Measurements from ENCODE around the gene ZNRF1. TPM values are rescaled to one million over a fixed set of nuclear protein-coding genes. Genes with fewer than 3 reads are reported as not detected.

The ZNRF1 gene
- total RNA-seq, 1 donor from 2014 or later: 7.9 TPM

DNA sequence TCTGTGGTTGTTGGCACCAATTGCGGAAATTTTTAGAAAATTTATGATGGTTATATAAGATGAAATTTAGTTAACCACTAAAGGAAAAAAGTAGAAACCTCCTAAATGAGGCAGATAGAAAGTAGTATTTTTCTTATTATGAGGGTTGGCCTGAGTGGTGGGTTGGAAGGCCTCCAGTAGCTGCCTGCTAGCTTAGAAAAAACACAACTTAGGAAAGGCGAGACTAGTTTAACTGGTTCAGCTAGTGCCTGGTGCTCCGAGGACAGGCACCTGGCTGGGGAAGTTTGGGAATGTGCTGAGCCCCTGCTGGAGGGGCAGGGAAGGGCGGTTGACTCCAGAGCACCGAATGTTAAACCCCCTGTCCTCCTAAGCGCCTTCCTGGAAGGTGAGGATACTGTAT lies 97.8 kb downstream of the ZNRF1 start:
- no peak for DNase-seq (ENCODE audit: low read depth in 2 of 2)

- DNase-seq (ENCODE audit: low read depth in 2 of 2): no peak
Observed at GRCh38 chr16:75097191-75097761, 98.5 kb downstream of the ZNRF1 start.

DNA sequence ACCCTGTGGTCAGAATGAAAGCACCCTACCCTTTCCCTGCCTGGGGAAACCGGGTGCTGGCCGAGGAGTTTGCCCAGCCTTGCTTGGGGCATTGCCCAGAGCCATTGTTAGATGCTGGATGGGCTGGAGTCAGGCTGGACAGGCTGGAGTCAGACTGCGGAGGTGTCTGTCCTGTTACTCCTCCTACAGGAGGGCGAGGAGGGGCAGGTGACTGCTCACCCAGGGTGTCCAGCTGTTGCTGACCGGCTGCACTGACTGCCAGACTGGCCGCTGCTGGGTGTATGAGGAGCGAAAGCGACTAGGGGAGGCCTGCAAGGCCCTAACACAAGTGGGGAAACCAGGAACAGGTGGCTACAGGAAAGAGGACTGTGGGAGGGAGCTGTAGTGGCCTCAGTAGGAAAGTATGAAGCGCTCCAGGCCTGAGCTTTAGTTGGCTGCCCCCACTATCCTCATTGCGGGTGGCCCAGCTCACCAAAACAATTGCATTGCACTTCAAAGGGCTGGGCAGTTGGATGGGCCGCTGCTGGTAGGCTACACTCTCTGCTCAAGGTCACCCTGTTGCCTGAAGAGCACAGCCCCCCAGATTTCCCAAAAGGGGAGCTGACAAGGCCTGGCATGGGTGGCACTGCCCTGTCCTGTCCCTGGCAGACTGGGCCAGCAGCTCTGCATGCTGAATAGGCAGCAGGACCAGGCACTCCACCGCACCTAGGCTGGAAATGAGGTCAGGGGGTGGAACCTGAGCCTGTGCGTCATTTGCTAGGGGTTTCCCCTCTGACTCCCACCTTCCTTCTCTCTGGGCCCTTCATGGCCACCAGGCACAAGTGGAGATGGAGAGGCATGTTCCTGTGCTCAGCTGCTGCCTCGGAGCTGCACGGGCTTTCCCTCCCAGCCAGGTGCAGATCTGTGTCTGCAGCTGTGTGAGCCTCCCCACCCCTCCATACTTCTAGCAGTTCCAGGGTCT lies 99.4 kb downstream of the ZNRF1 start:
- peak in 1 of 2 donors; percentile 55 for DNase-seq (ENCODE audit: low read depth in 2 of 2)

DNA sequence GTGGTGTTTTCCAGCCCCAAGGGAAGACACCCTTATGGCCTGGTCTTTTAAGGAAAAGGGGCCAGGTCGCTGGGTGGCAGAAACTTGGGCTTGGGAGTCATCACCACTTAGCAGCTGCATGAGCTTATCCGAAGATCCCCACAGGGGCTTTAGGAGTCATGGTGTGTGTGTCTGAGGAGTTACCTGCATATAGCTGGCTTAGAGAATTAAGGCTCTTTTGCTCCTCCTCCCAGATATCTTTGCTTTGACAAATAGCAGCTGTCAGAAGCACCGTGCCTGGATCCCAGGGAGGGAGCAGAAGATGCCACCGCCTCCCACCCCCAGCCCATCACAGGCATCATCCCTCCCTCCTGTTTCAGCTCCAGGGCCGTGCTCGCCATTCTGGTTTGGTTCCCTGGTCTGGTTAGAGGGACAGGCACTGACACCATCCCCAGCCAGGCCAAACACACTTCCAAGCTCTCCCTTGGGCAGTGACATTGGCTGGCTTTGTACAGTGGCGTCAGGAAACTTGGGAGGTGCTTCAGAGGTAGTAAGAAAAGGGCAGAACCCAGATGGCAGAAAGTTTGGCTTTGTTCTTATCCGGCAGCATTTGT lies 100.3 kb downstream of the ZNRF1 start:
- no peak for DNase-seq (ENCODE audit: low read depth in 2 of 2)

- DNase-seq (ENCODE audit: low read depth in 2 of 2): peak; percentile 38 to 54
Observed at GRCh38 chr16:75099738-75100602, 101.1 kb downstream of the ZNRF1 start.

DNA sequence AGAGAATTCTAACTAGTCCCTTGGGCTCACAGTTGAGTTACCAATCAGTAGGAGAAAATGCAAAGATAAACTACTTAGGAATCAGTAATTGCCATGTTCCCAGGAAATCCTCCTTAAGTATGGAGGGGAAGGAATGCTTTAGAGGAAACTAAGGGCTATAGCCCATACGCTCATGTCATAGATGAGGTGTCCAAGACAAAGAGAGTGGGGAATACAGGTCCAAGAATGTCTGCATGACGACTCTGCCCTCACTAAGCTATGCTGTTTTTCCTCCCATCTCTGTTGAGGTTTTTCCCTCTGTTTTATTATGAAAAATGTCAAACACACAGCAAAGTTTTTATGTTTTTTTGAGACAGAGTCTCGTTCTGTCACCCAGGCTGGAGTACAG lies 101.8 kb downstream of the ZNRF1 start:
- DNase-seq (ENCODE audit: low read depth in 2 of 2): no peak

DNA sequence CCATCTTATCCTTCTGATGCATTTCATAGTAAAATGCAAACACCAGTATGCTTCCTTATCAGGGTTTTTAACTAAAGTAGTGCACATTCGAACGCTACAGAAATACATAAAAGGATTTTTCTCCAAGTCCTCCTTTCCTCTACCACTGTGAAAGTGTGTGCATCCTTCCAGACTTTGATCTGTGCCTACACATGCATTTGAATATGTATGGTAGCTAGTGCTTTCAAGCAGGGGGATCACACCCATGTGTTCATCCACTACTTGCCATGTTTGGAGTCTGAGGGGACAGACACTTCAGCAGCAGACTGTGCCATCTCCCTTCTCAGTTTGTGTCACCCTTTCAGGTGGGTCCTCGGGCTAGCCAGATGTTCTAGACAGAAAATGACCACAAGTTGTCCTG lies 102.8 kb downstream of the ZNRF1 start:
- no peak for DNase-seq (ENCODE audit: low read depth in 2 of 2)

GRCh38 chr16:75102595-75102994 lies 103.8 kb downstream of the ZNRF1 start:
- DNase-seq (ENCODE audit: low read depth in 2 of 2): no peak

GRCh38 chr16:75103994-75104393 lies 105.2 kb downstream of the ZNRF1 start:
- DNase-seq (ENCODE audit: low read depth in 2 of 2): no peak

DNA sequence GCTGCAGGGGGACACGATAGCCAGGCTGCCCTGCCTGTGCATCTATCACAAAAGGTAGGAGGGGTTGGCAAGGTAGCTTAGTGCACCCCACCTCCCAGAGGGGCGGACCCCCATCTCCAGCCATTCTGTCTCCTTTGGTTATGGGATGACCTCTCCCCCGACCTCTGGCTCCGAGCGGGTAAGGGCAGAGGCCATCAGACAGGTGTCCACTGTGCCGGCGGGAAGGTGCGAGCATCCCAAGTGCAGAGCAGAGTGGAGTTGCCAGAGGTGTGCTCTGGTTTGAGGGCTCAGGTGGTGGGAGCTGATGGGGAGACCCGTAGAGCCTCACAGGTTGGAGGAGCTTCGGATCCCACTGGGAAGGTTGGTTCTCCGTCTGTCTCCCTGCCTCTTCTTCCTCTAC lies 106.0 kb downstream of the ZNRF1 start:
- no peak for DNase-seq (ENCODE audit: low read depth in 2 of 2)

GRCh38 chr16:75105306-75106061 lies 106.7 kb downstream of the ZNRF1 start:
- DNase-seq (ENCODE audit: low read depth in 2 of 2): peak in 1 of 2 donors; percentile 38

- DNase-seq (ENCODE audit: low read depth in 2 of 2): peak in 1 of 2 donors; percentile 35
Observed at GRCh38 chr16:75106351-75107274, 107.8 kb downstream of the ZNRF1 start.

DNA sequence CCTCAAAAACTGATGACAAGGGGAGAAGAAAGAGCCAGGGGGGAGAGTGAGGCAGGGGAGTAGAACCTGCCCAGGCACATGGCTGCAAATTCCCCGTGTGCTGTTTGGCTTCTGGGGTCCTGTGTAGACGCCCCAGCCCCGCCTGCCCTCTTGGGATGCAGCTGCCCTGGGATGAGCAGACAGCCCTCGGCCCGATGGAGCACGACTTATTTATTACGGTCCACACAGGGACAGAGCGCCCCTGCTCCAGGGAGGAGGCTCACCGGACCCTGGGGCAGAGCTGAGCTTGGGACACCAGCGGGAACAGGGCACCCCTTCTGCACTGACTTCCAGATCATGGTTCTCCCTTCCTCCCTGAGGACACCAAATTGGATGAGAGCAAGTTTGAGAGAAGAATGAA lies 108.7 kb downstream of the ZNRF1 start:
- no peak for DNase-seq (ENCODE audit: low read depth in 2 of 2)

- peak in 1 of 2 donors; percentile 77 for DNase-seq (ENCODE audit: low read depth in 2 of 2)
Observed at GRCh38 chr16:75108792-75109731, 110.2 kb downstream of the ZNRF1 start.

DNA sequence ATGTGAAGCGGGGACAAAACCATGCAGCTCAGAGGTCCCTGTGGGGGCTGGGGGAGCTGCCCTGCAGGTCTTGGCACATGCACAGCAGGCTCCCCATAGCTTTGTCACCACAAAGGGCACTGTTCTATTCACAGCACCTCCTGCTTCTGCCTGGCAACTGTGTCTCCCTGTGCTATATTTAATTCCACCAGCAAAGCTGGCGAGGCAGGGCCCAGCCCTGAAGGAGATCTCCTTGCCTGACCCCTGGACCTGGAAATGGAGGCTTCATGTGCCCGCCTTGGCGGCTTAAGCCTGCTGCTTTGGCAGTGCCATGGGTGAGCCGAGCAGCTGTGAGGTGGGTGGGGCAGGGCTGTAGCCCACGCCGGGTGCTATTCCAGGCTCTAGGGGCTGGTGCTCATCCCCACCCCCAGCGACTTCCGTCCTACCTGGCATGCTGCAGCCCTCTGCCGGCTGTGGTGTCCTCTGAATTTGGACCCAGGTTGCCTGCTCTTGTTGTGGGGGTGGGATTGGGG lies 111.0 kb downstream of the ZNRF1 start:
- DNase-seq (ENCODE audit: low read depth in 2 of 2): no peak

- DNase-seq (ENCODE audit: low read depth in 2 of 2): peak; percentile 84 to 91
Observed at GRCh38 chr16:75110637-75111513, 112.1 kb downstream of the ZNRF1 start.

- DNase-seq (ENCODE audit: low read depth in 2 of 2): no peak
Observed at GRCh38 chr16:75111514-75111940, 112.7 kb downstream of the ZNRF1 start.
